T-helper 1 cell (primary cell): Measurements from ENCODE around the gene EIF2AK2.

Experiments
- DNase-seq, 5 donors: peaks; one replicate each; pipeline ENCODE4 v3.0.0-alpha.2; 2012 to 2020

EIF2AK2 gene

GRCh38 chr2:37168217-37168981, 11.6 kb upstream of the EIF2AK2 start:
- peak in 1 of 5 donors; percentile 41 for DNase-seq

DNA sequence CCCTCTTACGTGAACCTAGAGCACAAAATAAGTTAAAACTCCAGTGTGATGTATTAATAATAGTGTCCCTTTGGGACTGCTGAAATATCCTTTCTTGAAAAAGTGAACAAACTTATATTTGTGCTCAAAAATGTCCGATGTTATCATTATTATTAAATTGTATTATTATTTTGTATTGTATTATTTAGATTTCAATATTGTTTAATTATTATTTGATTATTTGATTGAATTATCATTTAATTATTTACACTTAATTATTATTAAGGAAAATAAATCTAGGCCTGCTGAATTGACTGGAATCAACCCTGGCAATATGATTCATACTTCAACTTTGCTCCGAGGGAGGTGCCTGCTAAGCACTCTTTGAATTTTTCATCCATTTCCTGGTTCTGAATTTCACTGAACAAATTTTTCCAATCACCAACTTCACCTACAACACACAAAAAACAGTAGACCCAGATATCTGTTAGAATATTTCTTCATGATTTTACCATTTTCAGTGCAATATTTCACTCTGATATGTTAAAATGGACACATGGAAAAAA, 10.9 kb upstream of the EIF2AK2 start:
- no peak for DNase-seq

DNA sequence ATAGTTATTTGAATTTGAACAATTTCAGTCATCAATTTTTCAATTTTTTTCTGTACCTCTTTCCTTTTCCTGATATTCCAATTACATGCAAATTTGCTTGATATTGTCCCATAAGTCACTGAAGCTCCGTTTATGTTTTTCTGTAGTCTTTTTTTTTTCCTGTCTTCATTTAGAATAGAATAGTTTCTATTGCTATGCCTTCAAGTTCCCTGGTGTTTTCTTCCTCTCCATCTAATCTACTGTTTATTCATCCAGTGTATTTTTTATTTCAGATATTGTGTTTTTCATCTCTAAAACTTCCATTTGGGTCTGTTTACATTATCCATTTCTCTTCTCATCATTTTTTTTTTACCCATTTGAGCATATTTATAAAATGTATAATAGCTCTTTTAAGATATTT, 8.0 kb upstream of the EIF2AK2 start:
- DNase-seq, result no peak

DNA sequence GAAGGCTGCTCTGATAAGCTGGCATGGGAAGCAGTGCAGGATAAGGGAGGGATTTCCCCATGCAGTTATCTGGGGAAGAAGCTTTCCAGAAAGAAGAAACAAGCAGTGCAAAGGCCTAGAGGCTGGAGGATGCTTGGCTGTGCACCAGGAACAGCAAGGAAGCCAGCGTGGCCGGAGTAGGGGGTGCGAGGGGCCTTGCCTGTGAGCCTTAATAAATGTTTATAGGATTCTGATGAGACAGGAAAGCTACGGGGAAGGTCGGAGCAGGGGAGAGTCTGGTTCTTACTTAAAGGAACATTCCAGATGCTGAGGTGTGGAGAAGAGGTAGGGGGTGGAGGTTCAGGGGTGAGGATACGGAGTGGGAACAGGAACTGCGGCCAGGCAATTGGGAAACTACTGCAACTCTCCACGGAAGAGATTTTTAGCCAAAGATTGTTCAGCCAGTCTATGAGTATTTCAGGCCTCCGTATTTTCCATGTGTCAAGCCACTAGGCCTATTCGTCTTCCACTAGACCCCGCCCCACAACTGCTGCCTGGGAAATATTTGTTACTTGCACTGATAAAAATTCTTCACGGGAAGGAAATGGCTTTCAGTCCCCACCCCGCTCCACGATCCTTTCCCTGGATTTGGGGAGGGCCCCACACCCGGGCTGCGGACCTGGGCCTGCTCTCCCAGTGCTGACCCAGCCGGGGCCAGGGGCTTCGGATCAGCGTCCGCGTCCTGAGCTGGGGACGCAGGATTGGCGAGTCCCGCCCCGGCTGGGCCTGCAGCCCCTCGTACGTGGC, 516 bp downstream of the EIF2AK2 start:
- DNase-seq, result peak in 2 of 5 donors; percentile 14 to 19

GRCh38 chr2:37154785-37155184, 2.0 kb downstream of the EIF2AK2 start:
- no peak for DNase-seq

- DNase-seq, result no peak
These were observed 3.6 kb downstream of the EIF2AK2 start for GRCh38 chr2:37153224-37153623.

DNA sequence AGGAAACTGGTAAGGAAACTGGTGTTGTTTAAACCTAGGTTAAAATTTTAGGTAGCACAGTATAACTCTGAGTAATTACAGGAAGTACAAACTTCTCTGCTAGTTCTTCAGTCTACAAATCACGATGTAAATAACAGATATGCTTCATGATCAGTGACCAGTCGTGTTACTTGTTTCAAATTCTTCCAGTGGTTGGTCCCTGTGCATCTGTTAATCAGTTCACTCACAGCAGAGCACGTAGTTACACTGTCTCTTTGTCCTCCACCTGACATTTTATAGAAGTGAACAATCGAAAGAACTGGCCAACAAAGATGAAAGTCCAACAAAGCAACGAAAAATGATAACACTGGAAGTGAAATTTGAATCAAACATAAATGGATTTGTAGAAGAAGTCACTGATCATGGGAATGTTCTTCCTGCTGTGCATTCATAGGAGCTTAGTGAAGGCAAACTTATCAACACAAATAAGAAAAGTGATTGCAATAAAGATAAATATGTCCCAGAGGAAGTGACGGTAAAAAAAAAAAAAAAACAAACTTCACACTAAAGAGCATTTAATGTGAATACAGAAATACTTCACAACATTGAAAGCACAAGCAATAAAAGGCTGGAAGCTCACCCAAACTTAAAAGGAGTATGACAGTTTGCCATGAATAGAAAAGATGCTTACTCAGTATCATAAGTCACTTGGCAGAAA, 7.0 kb downstream of the EIF2AK2 start:
- peak in 1 of 5 donors; percentile 47 for DNase-seq

GRCh38 chr2:37148325-37148724, 8.5 kb downstream of the EIF2AK2 start:
- DNase-seq, result no peak

DNA sequence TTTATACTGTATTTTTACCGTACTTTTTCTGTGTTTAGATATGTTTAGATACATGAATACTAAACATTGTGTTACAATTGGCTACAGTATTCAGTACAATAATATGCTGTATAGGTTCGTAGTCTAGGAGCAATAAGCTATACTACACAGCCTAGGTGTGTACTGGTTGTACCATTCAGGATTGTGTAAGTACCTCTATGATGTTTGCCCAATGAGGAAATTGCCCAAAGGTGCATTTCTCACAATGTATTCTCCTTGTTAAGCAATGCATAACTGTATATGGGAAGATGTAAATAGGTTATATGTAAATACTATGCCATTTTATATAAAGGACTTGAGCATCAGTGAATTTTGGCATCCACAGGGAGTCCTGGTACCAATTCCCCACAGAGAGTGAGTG, 10.7 kb downstream of the EIF2AK2 start:
- DNase-seq, result no peak

- DNase-seq, result no peak
These were observed 12.8 kb downstream of the EIF2AK2 start for GRCh38 chr2:37143974-37144373.

DNA sequence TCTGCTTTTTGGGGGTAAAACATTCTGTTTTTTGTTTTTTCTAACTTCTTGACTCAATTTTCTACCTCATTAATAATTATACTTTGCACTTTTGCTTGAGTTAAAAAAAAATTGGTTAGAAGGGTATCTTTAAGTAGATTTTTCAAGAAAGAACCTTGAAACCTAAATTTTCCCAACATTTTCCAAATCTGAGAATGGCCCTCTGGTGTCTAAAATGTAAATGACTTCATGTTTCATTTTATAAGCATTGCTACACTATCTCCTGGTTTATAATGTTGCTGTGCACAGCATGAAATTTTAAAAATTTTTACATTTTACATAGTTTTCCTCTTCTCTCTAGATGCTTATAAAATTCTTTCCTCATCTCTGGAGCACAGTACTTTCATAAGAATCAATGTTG, 14.2 kb downstream of the EIF2AK2 start:
- no peak for DNase-seq

DNA sequence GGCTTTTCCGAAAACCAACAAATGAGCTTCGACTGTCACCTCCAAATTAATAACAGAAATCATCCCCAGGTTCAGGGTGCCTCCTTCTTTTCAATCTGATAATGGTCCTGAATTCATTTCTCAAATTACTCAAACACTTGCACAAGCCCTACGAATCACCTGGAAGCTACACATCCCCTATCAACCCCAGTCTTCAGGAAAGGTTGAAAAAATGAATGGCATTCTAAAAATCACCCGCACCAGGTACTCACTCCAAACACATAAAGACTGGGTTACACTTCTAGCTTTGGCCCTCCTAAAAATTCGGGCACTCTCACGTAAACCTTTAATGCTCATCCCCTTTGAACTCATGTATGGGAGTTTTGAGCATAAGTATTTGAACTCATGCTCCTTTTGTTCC, 23.9 kb downstream of the EIF2AK2 start:
- no peak for DNase-seq

DNA sequence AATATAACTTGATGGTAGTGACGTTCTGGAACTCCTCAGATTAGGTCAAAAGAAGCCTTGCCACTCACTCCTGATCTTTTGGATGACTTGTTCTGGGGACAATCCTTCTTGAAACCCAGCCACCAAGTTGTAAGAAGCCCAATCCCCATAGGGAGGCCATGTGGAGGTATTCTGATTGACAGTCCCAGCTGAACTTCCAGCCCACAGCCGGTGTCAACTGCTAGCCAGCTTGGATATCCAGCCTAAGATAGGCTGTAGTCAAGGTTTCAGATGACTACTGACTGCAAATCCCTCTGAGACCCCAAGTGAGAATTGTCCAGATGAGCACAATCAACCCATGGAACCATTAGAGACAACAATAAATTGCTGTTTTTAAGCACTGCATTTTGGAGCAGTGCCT, 31.4 kb downstream of the EIF2AK2 start:
- no peak for DNase-seq

GRCh38 chr2:37119157-37119556, 37.6 kb downstream of the EIF2AK2 start:
- no peak for DNase-seq

GRCh38 chr2:37117566-37117965, 39.2 kb downstream of the EIF2AK2 start:
- DNase-seq, result no peak

DNA sequence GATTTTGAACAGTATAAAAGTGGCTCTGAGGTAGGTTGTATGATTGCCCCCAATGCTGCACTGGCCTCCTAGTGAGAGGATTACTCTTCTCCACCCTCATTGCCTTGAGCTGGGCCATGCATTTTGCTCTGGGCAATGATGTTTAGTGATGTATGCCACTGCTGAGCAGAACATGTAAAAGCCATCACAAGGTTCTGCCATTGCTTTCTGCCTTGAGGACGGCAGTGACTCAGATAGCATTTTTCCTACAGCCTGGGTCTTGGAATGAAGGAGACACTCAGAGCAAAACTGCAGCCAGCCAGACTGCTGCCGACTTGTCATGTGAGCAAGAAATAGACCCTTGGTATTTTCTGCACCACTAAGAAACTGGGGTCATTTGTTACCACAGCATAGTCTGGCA, 44.8 kb downstream of the EIF2AK2 start:
- DNase-seq, result no peak

GRCh38 chr2:37110306-37111212, 46.2 kb downstream of the EIF2AK2 start:
- no peak for DNase-seq

- no peak for DNase-seq
These were observed 47.3 kb downstream of the EIF2AK2 start for GRCh38 chr2:37109523-37109922.

GRCh38 chr2:37105150-37105549, 51.6 kb downstream of the EIF2AK2 start:
- no peak for DNase-seq

DNA sequence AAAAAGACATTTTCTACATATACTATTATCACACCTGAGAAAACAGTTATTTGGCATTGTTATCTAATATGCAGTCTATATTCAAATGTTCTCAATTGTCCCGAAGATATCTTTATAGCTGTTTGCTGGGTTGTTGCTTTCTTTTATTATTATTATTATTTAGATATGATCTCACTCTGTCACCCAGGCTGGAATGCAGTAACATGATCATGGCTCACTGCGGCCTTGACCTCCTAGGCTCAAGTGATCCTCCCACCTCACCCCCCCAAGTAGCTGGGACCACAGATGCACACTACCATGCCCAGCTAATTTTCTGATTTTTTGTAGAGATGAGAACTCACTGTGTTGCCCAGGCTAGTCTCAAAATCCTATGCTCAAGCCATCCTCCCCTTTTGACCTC, 52.6 kb downstream of the EIF2AK2 start:
- no peak for DNase-seq

- no peak for DNase-seq
These were observed 54.2 kb downstream of the EIF2AK2 start for GRCh38 chr2:37102588-37102987.

DNA sequence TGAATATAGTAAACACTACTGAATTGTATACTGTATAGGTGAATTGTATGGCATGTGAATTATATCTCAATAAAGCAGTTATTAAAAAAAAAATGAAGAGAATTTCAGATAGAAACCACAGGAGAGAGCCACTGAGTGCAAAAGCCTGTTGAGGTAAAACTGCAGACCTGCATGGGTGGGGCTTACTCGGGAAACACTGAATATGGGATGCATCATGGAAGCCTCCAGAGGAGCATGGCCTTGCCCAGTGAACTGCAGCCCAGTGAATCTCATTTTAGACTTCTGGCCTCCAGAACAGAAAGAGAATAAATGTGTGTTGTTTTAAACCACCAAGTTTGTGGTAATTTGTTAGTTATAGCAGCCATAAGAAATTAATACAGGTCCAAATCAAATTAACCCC, 56.7 kb downstream of the EIF2AK2 start:
- DNase-seq, result no peak
